ENCODE results near the gene LRRC36. TPM values are rescaled to one million over a fixed set of nuclear protein-coding genes. Genes with fewer than 3 reads are reported as not detected.

Gene LRRC36
- polyA plus RNA-seq, 1 donor (not counting 4 experiments of a cell fraction or from before 2014, with no cell fraction given), result not detected

- Histone ChIP-seq H3K9ac (ENCODE audit: control insufficient read depth, extremely low read depth, insufficient read depth, low read length) (no peak overlapping the region), H3K27ac (ENCODE audit: control insufficient read depth, insufficient read depth, low read length) (no peak overlapping the region), H3K9me1 (ENCODE audit: control insufficient read depth, extremely low read depth, insufficient read depth, low read length) (no peaks in the 10 kb centered on the region), H4K20me1 (ENCODE audit: control insufficient read depth, extremely low read depth, insufficient read depth, low read length) (no peaks in the 10 kb centered on the region), H2AFZ (ENCODE audit: control insufficient read depth, low read length) (no peak overlapping the region), H3K27me3 (ENCODE audit: control insufficient read depth, extremely low read depth, insufficient read depth, low read length) (no peaks in the 10 kb centered on the region), H3K79me2 (ENCODE audit: control insufficient read depth, insufficient read depth, low read length) (no peaks in the 10 kb centered on the region), H3K9me3 (ENCODE audit: control insufficient read depth, low read depth, low read length) (no peaks in the 10 kb centered on the region), H3K4me3 (ENCODE audit: control insufficient read depth in 2 of 3, extremely low read depth in 1 of 3, insufficient read depth in 2 of 3, low read depth in 1 of 3, low read length in 3 of 3) (no peak overlapping the region), H3K4me1 (ENCODE audit: control insufficient read depth, extremely low read depth, insufficient read depth, low read length) (no peaks in the 10 kb centered on the region), H3K36me3 (ENCODE audit: control insufficient read depth in 2 of 2, extremely low read depth in 1 of 2, insufficient read depth in 2 of 2, low read length in 2 of 2) (no peaks in the 10 kb centered on the region), H3K4me2 (ENCODE audit: control insufficient read depth, extremely low read depth, insufficient read depth, low read depth, low read length) (no peak overlapping the region)
- dilution Hi-C loops (cut with MboI; ENCODE audit: extremely low pct_ligation_motif_present, low sequenced_read_pairs), result no loop called here
- TF ChIP-seq EZH2 (IDR thresholded peaks at IDR 0.05; ENCODE audit: low read length), result no peak
- no peak for TF ChIP-seq CTCF (optimal IDR thresholded peaks at IDR 0.05 in 1 of 3, IDR thresholded peaks at IDR 0.05 in 1 of 3, conservative IDR thresholded peaks at IDR 0.05 in 1 of 3; ENCODE audit: extremely low read depth in 1 of 3, insufficient read depth in 2 of 3, low read length in 3 of 3)
- FAIRE-seq (no peak), DNase-seq (ENCODE audit: low read depth, low spot score) (no peak)
Measured at GRCh38 chr16:67341250-67341649, 14.6 kb downstream of the LRRC36 start.

- Histone ChIP-seq H3K9me3 (ENCODE audit: control insufficient read depth, low read depth, low read length) (no peaks in the 10 kb centered on the region), H3K9me1 (ENCODE audit: control insufficient read depth, extremely low read depth, insufficient read depth, low read length) (no peaks in the 10 kb centered on the region), H3K4me1 (ENCODE audit: control insufficient read depth, extremely low read depth, insufficient read depth, low read length) (no peaks in the 10 kb centered on the region), H3K4me2 (ENCODE audit: control insufficient read depth, extremely low read depth, insufficient read depth, low read depth, low read length) (no peak overlapping the region), H3K4me3 (ENCODE audit: control insufficient read depth in 2 of 3, extremely low read depth in 1 of 3, insufficient read depth in 2 of 3, low read depth in 1 of 3, low read length in 3 of 3) (no peak overlapping the region), H3K27me3 (ENCODE audit: control insufficient read depth, extremely low read depth, insufficient read depth, low read length) (no peaks in the 10 kb centered on the region), H2AFZ (ENCODE audit: control insufficient read depth, low read length) (no peak overlapping the region), H3K36me3 (ENCODE audit: control insufficient read depth in 2 of 2, extremely low read depth in 1 of 2, insufficient read depth in 2 of 2, low read length in 2 of 2) (no peaks in the 10 kb centered on the region), H3K9ac (ENCODE audit: control insufficient read depth, extremely low read depth, insufficient read depth, low read length) (no peak overlapping the region), H4K20me1 (ENCODE audit: control insufficient read depth, extremely low read depth, insufficient read depth, low read length) (no peaks in the 10 kb centered on the region), H3K27ac (ENCODE audit: control insufficient read depth, insufficient read depth, low read length) (no peak overlapping the region), H3K79me2 (ENCODE audit: control insufficient read depth, insufficient read depth, low read length) (no peaks in the 10 kb centered on the region)
- no peak for FAIRE-seq
- no peak for TF ChIP-seq EZH2 (IDR thresholded peaks at IDR 0.05; ENCODE audit: low read length)
- no peak for TF ChIP-seq CTCF (optimal IDR thresholded peaks at IDR 0.05 in 1 of 3, IDR thresholded peaks at IDR 0.05 in 1 of 3, conservative IDR thresholded peaks at IDR 0.05 in 1 of 3; ENCODE audit: extremely low read depth in 1 of 3, insufficient read depth in 2 of 3, low read length in 3 of 3)
- DNase-seq (ENCODE audit: low read depth, low spot score), result no peak
- dilution Hi-C loops (cut with MboI; ENCODE audit: extremely low pct_ligation_motif_present, low sequenced_read_pairs), result no loop called here
Measured at GRCh38 chr16:67342616-67343015, 16.0 kb downstream of the LRRC36 start.

Data from keratinocyte (primary cell).